Lower leg skin (tissue), 3 donors: ENCODE data around the gene CFB.

Experiments
- POLR2A ChIP-seq, 2 donors: fragments of 450-650 bp; IDR thresholded peaks; one replicate each; pipeline ENCODE4 v1.6.1; 2016 to 2017; ENCODE audit warnings: antibody characterized with exemption in 2 of 2, mild to moderate bottlenecking in 1 of 2, moderate library complexity in 1 of 2
- TF ChIP-seq, protein P1 (sequence below), 3 donors: fragments of 450-650 bp; IDR thresholded peaks; one replicate each; pipeline ENCODE4 v1.5.1; 2016; ENCODE audit warnings: antibody characterized with exemption in 3 of 3, mild to moderate bottlenecking in 3 of 3, moderate library complexity in 2 of 3

DNA sequence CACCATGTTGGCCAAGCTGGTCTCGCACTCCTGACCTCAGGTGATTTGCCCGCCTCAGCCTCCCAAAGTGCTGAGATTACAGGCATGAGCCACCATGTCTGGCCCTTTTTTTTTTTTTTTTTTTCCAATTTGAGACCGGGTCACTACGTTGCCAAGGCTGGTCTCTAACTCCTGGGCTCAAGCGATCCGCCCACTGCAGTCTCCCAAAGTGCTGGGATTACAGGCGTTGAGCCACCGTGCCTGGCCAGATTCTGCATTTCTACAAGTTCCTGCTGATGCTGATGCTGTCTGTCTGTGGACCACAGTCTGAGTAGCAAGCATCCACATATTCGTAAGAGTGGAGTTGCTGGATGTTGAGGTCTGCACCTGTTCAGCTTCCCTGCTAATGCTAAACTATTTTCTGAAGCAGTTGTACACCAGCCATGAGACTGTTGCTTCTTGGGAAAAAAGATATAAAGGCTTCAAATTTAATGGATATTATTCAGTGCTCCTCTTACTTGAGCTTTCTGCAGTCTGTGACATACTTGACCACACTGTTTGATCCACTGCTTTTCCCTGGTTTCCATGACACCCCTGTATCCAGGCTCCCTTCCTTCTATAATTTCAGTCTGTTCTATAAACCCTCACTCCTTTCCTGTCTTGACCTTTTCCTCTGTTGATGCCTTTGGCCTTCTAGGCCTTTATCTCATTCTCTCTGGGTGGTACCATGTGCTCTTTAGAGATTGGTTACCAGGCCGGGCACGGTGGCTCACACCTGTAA, 33.9 kb upstream of the CFB start:
- TF ChIP-seq, protein P1, sequence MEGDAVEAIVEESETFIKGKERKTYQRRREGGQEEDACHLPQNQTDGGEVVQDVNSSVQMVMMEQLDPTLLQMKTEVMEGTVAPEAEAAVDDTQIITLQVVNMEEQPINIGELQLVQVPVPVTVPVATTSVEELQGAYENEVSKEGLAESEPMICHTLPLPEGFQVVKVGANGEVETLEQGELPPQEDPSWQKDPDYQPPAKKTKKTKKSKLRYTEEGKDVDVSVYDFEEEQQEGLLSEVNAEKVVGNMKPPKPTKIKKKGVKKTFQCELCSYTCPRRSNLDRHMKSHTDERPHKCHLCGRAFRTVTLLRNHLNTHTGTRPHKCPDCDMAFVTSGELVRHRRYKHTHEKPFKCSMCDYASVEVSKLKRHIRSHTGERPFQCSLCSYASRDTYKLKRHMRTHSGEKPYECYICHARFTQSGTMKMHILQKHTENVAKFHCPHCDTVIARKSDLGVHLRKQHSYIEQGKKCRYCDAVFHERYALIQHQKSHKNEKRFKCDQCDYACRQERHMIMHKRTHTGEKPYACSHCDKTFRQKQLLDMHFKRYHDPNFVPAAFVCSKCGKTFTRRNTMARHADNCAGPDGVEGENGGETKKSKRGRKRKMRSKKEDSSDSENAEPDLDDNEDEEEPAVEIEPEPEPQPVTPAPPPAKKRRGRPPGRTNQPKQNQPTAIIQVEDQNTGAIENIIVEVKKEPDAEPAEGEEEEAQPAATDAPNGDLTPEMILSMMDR (IDR thresholded peaks at IDR 0.05), result no peak
- no peak for TF ChIP-seq POLR2A (IDR thresholded peaks at IDR 0.05)
